GM19328 (cell line): ENCODE data around the gene NUMBL.

Experiments
- ATAC-seq: cut with Tn5 transposase; IDR thresholded peaks from one replicate; pipeline ENCODE4 v1.9.1; 2021; ENCODE audit warnings: mild to moderate bottlenecking, moderate library complexity; ENCODE audit not compliant: unreplicated experiment

Gene NUMBL

GRCh38 chr19:40716482-40717324 lies 26.3 kb upstream of the NUMBL start, which contains the start of the genes COQ8B and ITPKC:
TSS of gene COQ8B (minus strand) at chr19:40716886. CDS start at chr19:40714632, 2,254 bp downstream.
TSS of gene ITPKC (plus strand) at chr19:40717112. CDS start at chr19:40717136, 24 bp downstream.
- peak; percentile 68 for ATAC-seq

DNA sequence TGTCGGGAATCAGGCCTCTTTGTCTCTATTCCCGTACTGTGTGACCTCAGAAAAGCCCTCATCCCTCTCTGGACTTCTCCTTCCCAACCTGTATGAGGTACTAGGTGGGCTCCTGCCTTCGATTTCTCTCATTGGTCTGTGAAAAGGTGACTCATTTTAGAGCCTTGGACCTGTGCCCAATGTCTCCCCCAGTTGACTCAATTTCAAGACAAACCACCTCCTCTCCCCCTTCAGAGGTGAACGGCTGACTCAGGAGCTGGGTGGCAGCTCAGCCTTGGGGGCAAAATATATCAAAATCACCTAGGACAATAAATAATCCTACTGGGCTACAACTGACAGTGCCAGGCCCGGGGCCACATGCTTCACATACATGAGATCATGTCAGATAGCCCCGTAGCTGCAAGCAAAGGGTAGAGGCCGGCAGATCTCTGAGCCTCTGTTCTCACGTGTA lies 25.6 kb upstream of the NUMBL start:
- no peak for ATAC-seq

GRCh38 chr19:40714441-40715299 lies 24.2 kb upstream of the NUMBL start:
- ATAC-seq: peak; percentile 49

- ATAC-seq: no peak
Observed at GRCh38 chr19:40713939-40714338, 23.5 kb upstream of the NUMBL start.

DNA sequence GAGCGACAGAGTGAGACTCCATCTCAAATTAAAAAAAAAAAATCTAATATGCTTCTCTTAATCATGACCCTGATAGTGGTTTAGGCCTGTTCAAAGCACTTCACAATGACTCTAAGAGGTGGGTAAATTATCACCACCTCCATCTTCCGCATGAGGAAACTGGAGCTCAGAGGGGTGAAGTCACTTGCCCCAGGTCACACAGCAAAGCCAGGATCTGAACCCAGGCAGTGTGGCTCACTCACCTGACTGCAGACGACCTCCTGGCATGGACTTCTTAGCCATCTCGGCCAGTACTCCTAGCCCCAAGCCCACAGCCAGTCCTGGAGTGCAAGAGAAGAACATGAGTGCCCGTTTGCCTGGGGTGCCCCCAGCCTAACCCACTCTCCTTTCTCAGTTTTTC lies 19.4 kb upstream of the NUMBL start:
- ATAC-seq: no peak

DNA sequence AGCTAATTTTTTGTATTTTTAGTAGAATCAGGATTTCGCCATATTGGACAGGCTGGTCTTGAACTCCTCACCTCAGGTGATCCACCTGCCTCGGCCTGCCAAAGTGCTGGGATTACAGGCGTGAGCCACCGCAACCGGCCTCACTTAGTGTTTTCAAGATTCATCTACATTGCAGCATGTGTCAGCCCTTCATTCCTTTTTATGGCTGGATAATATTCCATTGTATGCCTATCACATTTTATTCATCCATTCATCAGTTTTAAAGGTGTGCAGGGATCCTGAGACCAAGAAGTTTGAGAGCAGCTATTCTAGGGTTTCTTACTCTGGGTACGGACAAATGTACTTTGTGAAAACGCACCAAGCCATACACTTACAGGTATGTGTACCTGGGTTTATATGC lies 17.2 kb upstream of the NUMBL start:
- ATAC-seq: no peak

- no peak for ATAC-seq
Observed at GRCh38 chr19:40705950-40706619, 15.6 kb upstream of the NUMBL start.

DNA sequence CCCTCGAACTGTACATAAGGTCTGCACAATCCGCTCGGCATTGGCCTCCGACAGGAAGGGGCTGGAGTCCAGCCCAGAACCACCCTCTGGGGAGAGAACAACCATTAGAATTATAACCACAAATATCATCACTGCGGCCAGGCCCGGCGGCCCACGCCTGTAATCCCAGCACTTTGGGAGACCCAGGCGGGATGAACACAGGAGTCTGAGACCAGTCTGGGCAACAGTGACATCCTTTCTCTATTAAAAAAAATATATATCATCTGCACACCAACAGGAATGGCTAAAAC lies 14.9 kb upstream of the NUMBL start:
- no peak for ATAC-seq

- ATAC-seq: no peak
Observed at GRCh38 chr19:40704491-40705361, 14.3 kb upstream of the NUMBL start.

DNA sequence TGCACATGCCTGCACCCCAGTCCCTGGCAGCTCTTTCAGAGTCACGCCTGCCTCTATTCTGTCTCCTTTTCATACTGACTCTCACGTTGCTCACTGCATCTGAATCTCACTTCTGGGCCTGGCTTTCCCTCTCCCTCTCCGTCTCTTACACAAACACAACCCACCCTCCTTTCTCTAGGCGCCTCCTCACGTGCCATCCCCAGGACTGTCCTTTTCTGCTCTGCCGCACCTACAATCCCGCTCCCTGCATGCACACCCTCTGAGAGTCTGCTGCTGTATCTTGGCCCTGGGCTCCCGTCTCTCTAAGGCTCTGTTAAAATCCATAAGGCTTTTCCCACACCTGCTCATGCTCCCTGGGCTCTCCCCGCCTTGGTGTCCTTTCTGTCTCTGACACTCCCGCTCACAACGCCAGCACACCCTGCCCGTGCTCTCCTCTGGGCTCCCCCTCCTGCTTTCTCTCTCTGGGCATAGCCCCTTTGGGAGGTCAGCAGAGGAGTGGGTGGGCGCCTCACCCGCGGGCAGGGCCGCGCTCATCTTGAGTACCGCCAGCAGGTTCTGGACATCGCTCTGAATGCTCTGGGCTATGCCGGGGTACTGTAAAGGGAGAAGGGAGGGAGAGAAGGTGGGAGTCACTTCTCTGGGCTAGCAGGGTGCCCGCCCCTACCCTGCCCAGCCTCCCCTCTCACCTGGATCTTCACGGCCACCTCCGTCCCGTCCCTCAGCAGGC lies 12.7 kb upstream of the NUMBL start:
- ATAC-seq: no peak

DNA sequence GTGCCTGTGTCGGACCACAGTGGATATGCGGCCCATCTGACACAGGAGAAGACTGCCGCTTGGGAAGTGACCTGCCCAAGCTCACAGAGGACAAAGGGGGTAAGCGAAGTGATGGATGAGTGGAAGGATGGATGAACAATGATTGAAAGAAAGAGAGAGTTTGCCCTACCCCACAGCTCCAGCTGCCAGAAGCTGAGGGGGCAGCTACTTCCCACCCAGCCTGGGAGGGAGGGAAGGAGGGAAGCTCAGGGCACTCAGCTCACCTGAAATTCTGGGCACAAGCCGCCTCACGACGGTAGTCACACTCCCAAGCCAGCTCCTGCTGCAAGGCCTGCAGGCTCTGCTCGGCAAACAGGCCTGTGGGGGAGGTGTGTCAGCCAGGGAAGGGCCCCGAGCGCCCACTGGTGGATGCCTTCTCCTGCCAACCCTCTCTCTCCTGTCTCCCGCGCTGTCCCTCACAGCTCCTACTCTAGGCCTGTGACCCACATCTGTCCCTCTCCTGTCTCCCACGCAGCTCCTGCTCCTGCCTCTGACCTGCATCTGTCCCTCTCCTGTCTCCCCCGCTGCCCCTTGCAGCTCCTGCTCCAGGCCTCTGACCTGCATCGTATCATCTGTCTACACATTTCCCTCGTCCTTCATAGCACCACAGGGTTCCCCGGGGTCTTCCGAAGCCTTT lies 12.0 kb upstream of the NUMBL start:
- ATAC-seq: no peak

DNA sequence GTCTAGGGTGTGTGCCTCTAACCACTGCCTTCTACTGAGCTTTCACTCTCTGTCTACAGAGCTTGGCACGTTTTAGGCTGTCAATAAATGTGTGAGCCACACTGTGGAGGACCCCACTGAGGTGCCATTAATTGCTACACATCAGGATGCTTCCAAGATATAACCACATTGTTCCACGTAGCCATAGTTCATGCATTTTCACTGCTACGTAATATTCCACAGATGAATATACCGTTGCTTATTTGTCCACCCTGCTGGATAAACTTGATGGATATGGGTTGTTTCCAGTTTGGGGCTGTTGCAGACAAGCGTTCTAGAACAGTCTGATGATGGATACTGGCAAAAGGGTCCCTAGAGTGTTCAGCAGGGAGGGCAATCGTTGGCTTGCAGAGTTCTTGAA lies 11.3 kb upstream of the NUMBL start:
- ATAC-seq: no peak

GRCh38 chr19:40700083-40700482 lies 9.6 kb upstream of the NUMBL start:
- ATAC-seq: no peak

GRCh38 chr19:40697007-40697406 lies 6.6 kb upstream of the NUMBL start:
- no peak for ATAC-seq

- no peak for ATAC-seq
Observed at GRCh38 chr19:40695881-40696280, 5.4 kb upstream of the NUMBL start.

DNA sequence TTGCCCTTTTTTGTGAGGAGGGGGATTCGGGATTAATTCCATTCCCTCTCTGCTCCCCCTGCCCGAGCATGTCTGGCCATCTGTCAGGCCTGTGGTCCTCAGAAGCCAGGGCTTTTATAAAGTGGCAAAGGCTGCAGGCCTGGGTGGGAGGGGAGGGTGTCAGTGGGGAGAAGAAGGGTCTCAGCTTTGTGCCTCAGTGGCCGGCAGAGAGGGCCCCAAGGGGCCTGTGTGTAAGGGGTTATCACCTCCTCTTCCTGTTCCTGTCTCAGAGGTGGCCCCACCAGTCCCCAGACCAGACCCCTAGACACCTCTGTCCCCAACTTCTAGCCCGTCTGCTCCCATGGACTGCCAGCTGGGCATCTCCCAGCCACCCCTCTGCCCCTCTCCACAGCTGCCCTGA lies 3.4 kb upstream of the NUMBL start:
- no peak for ATAC-seq

DNA sequence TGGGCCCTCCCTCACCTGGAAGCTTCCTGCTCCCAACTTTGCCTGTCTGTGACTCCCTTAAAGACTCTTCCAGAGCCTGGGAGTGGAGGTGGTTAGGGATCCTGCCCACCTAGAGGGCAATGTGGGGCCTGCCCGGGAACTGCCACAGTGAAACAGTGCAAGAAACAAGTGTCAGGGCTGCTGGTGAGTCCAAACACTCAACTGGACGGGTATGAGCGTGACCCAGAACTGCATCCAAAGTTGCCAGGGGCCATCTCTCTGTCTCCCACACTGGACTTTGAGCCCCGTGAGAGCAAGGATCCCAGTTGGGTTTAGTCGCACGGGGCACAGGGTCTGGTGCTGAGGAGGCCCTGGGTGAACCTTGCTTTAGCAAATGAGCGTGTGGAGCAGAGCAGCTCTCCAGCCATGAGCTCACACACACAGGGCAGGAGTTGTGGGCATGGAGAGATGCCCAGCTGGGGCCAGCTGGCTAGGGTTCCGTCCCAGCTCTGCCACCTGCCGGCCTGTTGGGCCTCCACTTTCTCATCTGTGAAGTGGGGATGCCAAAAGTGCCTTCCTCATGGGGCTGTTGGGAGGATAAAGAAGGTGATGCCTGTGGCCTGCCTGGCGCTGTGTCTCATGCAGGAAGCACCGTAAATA lies 2.8 kb upstream of the NUMBL start:
- no peak for ATAC-seq

GRCh38 chr19:40692212-40692551 lies 1.7 kb upstream of the NUMBL start:
- no peak for ATAC-seq
